ENCODE results near the gene LCE6A. TPM values are rescaled to one million over a fixed set of nuclear protein-coding genes. Genes with fewer than 3 reads are reported as not detected.

The LCE6A gene
- polyA plus RNA-seq, 1 of the 3 experiments (the other 2 are of a cell fraction), result not detected

- TF ChIP-seq TCF12 (IDR thresholded peaks at IDR 0.05), result no peak
- TF ChIP-seq CHD2 (IDR thresholded peaks at IDR 0.05; ENCODE audit: low read length, partially characterized antibody), result no peak
- TF ChIP-seq USF2 (IDR thresholded peaks at IDR 0.05; ENCODE audit: borderline replicate concordance, low read depth, low read length), result no peak
- no peak for TF ChIP-seq SMC3 (IDR thresholded peaks at IDR 0.05; ENCODE audit: low read depth, low read length)
- no peak for TF ChIP-seq RXRA (IDR thresholded peaks at IDR 0.05; ENCODE audit: borderline replicate concordance, low read depth)
- TF ChIP-seq YY1 (IDR thresholded peaks at IDR 0.05; ENCODE audit: low read depth), result no peak
- no peak for TF ChIP-seq FOXM1 (IDR thresholded peaks at IDR 0.05; ENCODE audit: low read depth)
- no peak for TF ChIP-seq REST (IDR thresholded peaks at IDR 0.05; ENCODE audit: low read depth, low read length)
- TF ChIP-seq MXI1 (IDR thresholded peaks at IDR 0.05; ENCODE audit: low read depth, low read length), result no peak
- no peak for TF ChIP-seq MAX (IDR thresholded peaks at IDR 0.05; ENCODE audit: low read depth)
- no peak for TF ChIP-seq JUND (IDR thresholded peaks at IDR 0.05)
- TF ChIP-seq RCOR1 (IDR thresholded peaks at IDR 0.05; ENCODE audit: low read length), result no peak
- TF ChIP-seq GABPA (IDR thresholded peaks at IDR 0.05; ENCODE audit: low read depth), result no peak
- no peak for TF ChIP-seq FOSL2 (IDR thresholded peaks at IDR 0.05; ENCODE audit: borderline replicate concordance, low read depth)
- TF ChIP-seq NRF1 (IDR thresholded peaks at IDR 0.05; ENCODE audit: low read depth, low read length), result no peak
- Histone ChIP-seq H2AFZ (ENCODE audit: low read depth) (no peak overlapping the region), H4K20me1 (ENCODE audit: insufficient read depth) (no peaks in the 10 kb centered on the region), H3F3A (replicated peaks; ENCODE audit: insufficient read depth) (no peaks in the 10 kb centered on the region), H3K4me2 (no peak overlapping the region), H3K4me3 (ENCODE audit: low read depth in 2 of 2, low read length in 1 of 2) (no peak overlapping the region), H3K79me2 (ENCODE audit: insufficient read depth) (no peaks in the 10 kb centered on the region), H3K36me3 (replicated peaks in 1 of 2; ENCODE audit: control insufficient read depth in 1 of 2, insufficient read depth in 2 of 2, low read length in 1 of 2) (no peaks in the 10 kb centered on the region), H3K9me3 (no peaks in the 10 kb centered on the region), H3K27ac (ENCODE audit: low read depth in 2 of 2, low read length in 1 of 2) (no peak overlapping the region), H3K9me2 (no peaks in the 10 kb centered on the region), H3K27me3 (ENCODE audit: insufficient read depth) (no peaks in the 10 kb centered on the region; the same call in 1 of the 2 replicates), H3K9ac (no peak overlapping the region), H3K4me1 (ENCODE audit: control insufficient read depth in 1 of 2, insufficient read depth in 2 of 2, low read depth in 1 of 2, low read length in 1 of 2) (no peaks in the 10 kb centered on the region)
- ChIA-PET POLR2A (no interaction called here), CTCF (no interaction called here)
- WGBS (ENCODE audit: low lambda C conversion rate), result 3% methylated on average over 6 of the region's 6 CpGs
- DNase-seq, result no peak
Measured at GRCh38 chr1:152817309-152817708, 25.3 kb upstream of the LCE6A start.

GRCh38 chr1:152823294-152823693 is 19.4 kb upstream of the LCE6A start:
- no peak for TF ChIP-seq REST (IDR thresholded peaks at IDR 0.05; ENCODE audit: low read depth, low read length)
- TF ChIP-seq MXI1 (IDR thresholded peaks at IDR 0.05; ENCODE audit: low read depth, low read length), result no peak
- TF ChIP-seq TAF1 (IDR thresholded peaks at IDR 0.05; ENCODE audit: borderline replicate concordance, low read depth, low read length), result no peak
- ChIA-PET POLR2A (no interaction called here), CTCF (no interaction called here)
- peaks cover 7% of the 10 kb centered on the region; the same call in 1 of the 2 replicates for H3K27me3 ChIP-seq (ENCODE audit: insufficient read depth)
- H3K27ac ChIP-seq (ENCODE audit: low read depth in 2 of 2, low read length in 1 of 2), result no peak overlapping the region
- H3K4me2 ChIP-seq, result no peak overlapping the region
- WGBS (ENCODE audit: low lambda C conversion rate), result 1% methylated on average over 5 of the region's 5 CpGs
- H3K9me2 ChIP-seq, result no peaks in the 10 kb centered on the region
- no peak overlapping the region for H3K9ac ChIP-seq
- H3F3A ChIP-seq (replicated peaks; ENCODE audit: insufficient read depth), result no peaks in the 10 kb centered on the region
- H2AFZ ChIP-seq (ENCODE audit: low read depth), result no peak overlapping the region
- no peaks in the 10 kb centered on the region for H3K79me2 ChIP-seq (ENCODE audit: insufficient read depth)
- H3K36me3 ChIP-seq (replicated peaks in 1 of 2; ENCODE audit: control insufficient read depth in 1 of 2, insufficient read depth in 2 of 2, low read length in 1 of 2), result no peaks in the 10 kb centered on the region
- H3K9me3 ChIP-seq, result no peaks in the 10 kb centered on the region
- no peaks in the 10 kb centered on the region for H4K20me1 ChIP-seq (ENCODE audit: insufficient read depth)
- no peaks in the 10 kb centered on the region; a peak in 1 of 4 replicates for H3K4me1 ChIP-seq (ENCODE audit: control insufficient read depth in 1 of 2, insufficient read depth in 2 of 2, low read depth in 1 of 2, low read length in 1 of 2)
- no peak for DNase-seq
- H3K4me3 ChIP-seq (ENCODE audit: low read depth in 2 of 2, low read length in 1 of 2), result no peak overlapping the region
